GM18870 (cell line): ENCODE results near the gene APMAP.

Experiments used
- ATAC-seq: cut with Tn5 transposase; IDR thresholded peaks from one replicate; pipeline ENCODE4 v1.9.1; 2021; ENCODE audit warnings: moderate library complexity; ENCODE audit not compliant: unreplicated experiment

Gene APMAP

GRCh38 chr20:24970030-24970553 lies 22.5 kb downstream of the APMAP start:
- ATAC-seq, result no peak

- no peak for ATAC-seq
These were observed 23.1 kb downstream of the APMAP start for GRCh38 chr20:24969186-24970029.

- no peak for ATAC-seq
These were observed 24.2 kb downstream of the APMAP start for GRCh38 chr20:24968278-24968800.

GRCh38 chr20:24966317-24967012 lies 26.1 kb downstream of the APMAP start:
- no peak for ATAC-seq

- no peak for ATAC-seq
These were observed 27.3 kb downstream of the APMAP start for GRCh38 chr20:24965065-24965919.

- no peak for ATAC-seq
These were observed 28.1 kb downstream of the APMAP start for GRCh38 chr20:24964506-24964840.

GRCh38 chr20:24963672-24964505 lies 28.7 kb downstream of the APMAP start:
- ATAC-seq, result no peak

GRCh38 chr20:24962510-24962909 lies 30.0 kb downstream of the APMAP start:
- no peak for ATAC-seq

- no peak for ATAC-seq
These were observed 30.4 kb downstream of the APMAP start for GRCh38 chr20:24962182-24962492.

GRCh38 chr20:24961384-24962181 lies 31.0 kb downstream of the APMAP start:
- ATAC-seq, result no peak

- no peak for ATAC-seq
These were observed 31.7 kb downstream of the APMAP start for GRCh38 chr20:24960861-24961260.

- ATAC-seq, result no peak
These were observed 32.2 kb downstream of the APMAP start for GRCh38 chr20:24960302-24960801.

GRCh38 chr20:24959591-24960301 lies 32.8 kb downstream of the APMAP start:
- ATAC-seq, result no peak

- no peak for ATAC-seq
These were observed 33.8 kb downstream of the APMAP start for GRCh38 chr20:24958506-24959385.

- no peak for ATAC-seq
These were observed 35.1 kb downstream of the APMAP start for GRCh38 chr20:24957326-24958016.

GRCh38 chr20:24956001-24956841 lies 36.3 kb downstream of the APMAP start:
- no peak for ATAC-seq
